ENCODE data around the gene SYNPR. TPM values are rescaled to one million over a fixed set of nuclear protein-coding genes. Genes with fewer than 3 reads are reported as not detected.

The SYNPR gene
- total RNA-seq, 4 donors from 2014 or later = 1.7 TPM; not detected in 3

- Histone ChIP-seq H3K4me1 (no peaks in the 10 kb centered on the region), H3K4me3 (no peak overlapping the region), H3K36me3 (no peaks in the 10 kb centered on the region), H3K9me3 (no peaks in the 10 kb centered on the region), H3K27me3 (no peaks in the 10 kb centered on the region), H3K27ac (no peak overlapping the region)
- TF ChIP-seq CTCF (IDR thresholded peaks at IDR 0.05) (no peak), POLR2A (IDR thresholded peaks at IDR 0.05) (no peak)
- DNase-seq = no peak
- intact Hi-C loops (cut with DNase I; ENCODE audit: low total_unique reads) = no loop called here
Observed at GRCh38 chr3:63450634-63451363, 172.7 kb downstream of the SYNPR start.

GRCh38 chr3:63456901-63457300, 178.8 kb downstream of the SYNPR start:
- Histone ChIP-seq H3K27me3 (no peaks in the 10 kb centered on the region), H3K4me1 (no peaks in the 10 kb centered on the region), H3K9me3 (no peaks in the 10 kb centered on the region), H3K4me3 (no peak overlapping the region), H3K36me3 (no peaks in the 10 kb centered on the region), H3K27ac (no peak overlapping the region)
- DNase-seq = no peak
- intact Hi-C loops (cut with DNase I; ENCODE audit: low total_unique reads) = no loop called here
- TF ChIP-seq POLR2A (IDR thresholded peaks at IDR 0.05) = no peak
- TF ChIP-seq CTCF (IDR thresholded peaks at IDR 0.05) = no peak

- H3K4me3 ChIP-seq = no peak overlapping the region
- no peak for TF ChIP-seq POLR2A (IDR thresholded peaks at IDR 0.05)
- H3K9me3 ChIP-seq = no peaks in the 10 kb centered on the region
- no peak overlapping the region for H3K27ac ChIP-seq
- DNase-seq = no peak
- no peaks in the 10 kb centered on the region for H3K27me3 ChIP-seq
- H3K36me3 ChIP-seq = no peaks in the 10 kb centered on the region
- H3K4me1 ChIP-seq = no peaks in the 10 kb centered on the region
- intact Hi-C loops (cut with DNase I; ENCODE audit: low total_unique reads) = no loop called here
Observed at GRCh38 chr3:63458405-63458804, 180.3 kb downstream of the SYNPR start.

- intact Hi-C loops (cut with DNase I; ENCODE audit: low total_unique reads) = no loop called here
- Histone ChIP-seq H3K4me1 (no peaks in the 10 kb centered on the region), H3K4me3 (no peak overlapping the region), H3K27me3 (no peaks in the 10 kb centered on the region), H3K36me3 (no peaks in the 10 kb centered on the region), H3K27ac (no peak overlapping the region), H3K9me3 (no peaks in the 10 kb centered on the region)
- TF ChIP-seq CTCF (IDR thresholded peaks at IDR 0.05) = no peak
- TF ChIP-seq POLR2A (IDR thresholded peaks at IDR 0.05) = no peak
- DNase-seq = no peak
Observed at GRCh38 chr3:63462732-63463131, 184.6 kb downstream of the SYNPR start.

GRCh38 chr3:63467392-63467791, 189.3 kb downstream of the SYNPR start:
- H3K4me1 ChIP-seq = no peaks in the 10 kb centered on the region
- intact Hi-C loops (cut with DNase I; ENCODE audit: low total_unique reads) = no loop called here

More at GRCh38 chr3:63467392-63467791, 189.3 kb downstream of the SYNPR start:
- Histone ChIP-seq H3K36me3 (no peaks in the 10 kb centered on the region), H3K27me3 (no peaks in the 10 kb centered on the region), H3K9me3 (no peaks in the 10 kb centered on the region), H3K4me3 (no peak overlapping the region), H3K27ac (no peak overlapping the region)
- no peak for DNase-seq
- TF ChIP-seq POLR2A (IDR thresholded peaks at IDR 0.05) = no peak
- TF ChIP-seq CTCF (IDR thresholded peaks at IDR 0.05) = no peak
